ENCODE measurements around the gene CCDC38.
A peak's percentile ranks its signal among the peaks of the same experiment; 100 is the strongest.
"Not testable (repeated sequence)": the region's sequence is repeated elsewhere in the genome, so short reads cannot be mapped to it uniquely, and the experiment has no call there.

CCDC38 gene

GRCh38 chr12:95942524-95943329 is at the start of gene CCDC38:
TSS of gene CCDC38 (minus strand) at chr12:95942614. CDS start at chr12:95936509, 6,105 bp downstream.
- DNase-seq = peak; percentile 73 to 75

DNA sequence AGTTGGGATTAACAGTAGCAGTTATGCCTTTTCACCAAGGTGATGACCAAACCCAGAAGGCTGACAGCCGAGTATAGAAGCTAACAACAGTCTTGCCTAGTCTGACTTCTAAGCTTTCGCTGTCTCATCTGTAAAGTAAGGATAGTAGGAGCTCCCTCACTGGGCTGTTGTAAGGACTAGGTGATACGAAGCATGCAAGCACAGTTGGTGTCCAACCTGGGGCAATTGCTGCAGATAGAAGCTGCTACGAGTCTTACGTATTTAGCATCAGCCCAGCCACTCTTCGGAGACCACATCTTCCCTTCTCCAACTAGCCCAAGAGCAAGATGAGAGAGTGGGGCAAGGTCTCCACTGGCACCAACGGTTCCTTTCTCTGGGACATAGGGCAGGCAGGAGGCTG is 47.7 kb upstream of the CCDC38 start:
- no peak for DNase-seq

- no peak for DNase-seq
Measured at GRCh38 chr12:95989504-95990123, 47.2 kb upstream of the CCDC38 start.

DNA sequence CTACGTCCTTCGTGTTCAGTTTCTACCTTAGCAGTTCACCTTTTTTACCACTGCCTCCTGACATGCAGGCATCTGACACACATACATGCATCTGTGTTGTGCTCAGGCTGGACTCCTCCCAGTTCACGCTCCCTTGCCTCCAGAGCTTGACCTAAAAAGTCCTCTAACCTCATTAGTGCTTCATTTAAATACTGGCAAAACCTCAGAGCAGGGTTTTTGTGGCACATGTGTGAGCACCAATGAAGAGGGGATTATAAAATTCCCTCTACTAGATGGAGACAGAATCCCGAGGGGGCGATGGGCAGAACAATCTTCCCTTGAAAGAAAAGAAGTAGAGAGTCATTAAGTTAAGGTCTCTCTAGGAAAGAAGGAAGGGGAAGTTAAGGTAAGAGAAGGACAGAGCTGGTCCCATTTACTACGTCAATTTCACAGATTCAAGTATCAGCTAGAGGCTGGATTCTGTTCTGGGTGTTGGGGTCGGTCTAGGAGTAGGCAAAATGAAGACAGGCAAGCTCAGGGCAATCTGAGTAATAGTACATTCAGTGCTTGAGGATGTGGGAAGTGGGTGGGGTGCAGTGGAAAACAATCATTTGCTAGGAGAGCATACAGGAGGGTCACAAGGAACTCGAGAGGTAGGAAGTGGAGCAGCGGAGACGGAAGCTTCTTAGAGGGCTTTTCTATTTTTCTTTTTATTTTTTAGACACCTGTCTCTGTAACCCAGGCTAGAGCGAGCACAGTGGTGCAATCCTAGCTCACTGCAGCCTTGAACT is 46.3 kb upstream of the CCDC38 start:
- no peak for DNase-seq

- no peak for DNase-seq
Measured at GRCh38 chr12:95986635-95987570, 44.5 kb upstream of the CCDC38 start.

- DNase-seq = no peak
Measured at GRCh38 chr12:95984682-95985081, 42.3 kb upstream of the CCDC38 start.

DNA sequence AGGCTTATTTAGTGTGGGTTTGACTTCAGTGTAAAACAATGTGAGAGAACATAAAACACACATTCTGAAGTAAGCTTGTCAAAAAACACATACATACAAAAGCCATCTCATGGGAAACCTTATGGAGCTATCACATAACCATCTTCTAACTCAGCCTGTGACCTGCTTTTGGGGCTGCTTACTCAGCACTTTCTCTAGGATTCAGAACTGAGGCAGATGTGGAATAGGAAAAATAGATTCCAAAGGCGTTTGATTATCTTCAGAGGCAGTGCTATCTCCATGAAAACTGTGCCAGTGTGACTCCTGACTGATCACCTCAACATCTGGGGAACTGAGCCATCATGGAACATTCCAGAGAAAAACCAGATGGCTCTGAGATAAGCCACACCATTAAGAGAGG is 40.2 kb upstream of the CCDC38 start:
- DNase-seq = no peak

DNA sequence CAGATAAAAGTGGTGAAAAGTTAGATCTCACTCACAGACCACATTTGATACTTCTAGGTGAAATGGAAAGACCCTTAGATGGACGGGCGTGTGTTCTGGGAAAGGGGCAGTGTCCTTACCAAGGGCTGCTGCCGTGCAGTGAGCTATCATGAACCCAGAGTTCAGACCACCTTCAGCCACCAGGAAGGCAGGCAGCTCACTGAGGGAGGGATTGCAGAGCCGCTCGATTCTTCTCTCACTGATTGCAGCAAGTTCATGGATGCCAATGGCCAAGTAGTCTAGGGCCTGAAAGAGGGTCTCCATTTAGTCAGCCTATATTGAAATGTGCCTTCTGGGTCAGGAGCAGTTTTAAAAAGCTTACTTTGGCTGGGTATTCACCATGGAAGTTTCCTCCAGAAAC is 38.0 kb upstream of the CCDC38 start:
- no peak for DNase-seq

DNA sequence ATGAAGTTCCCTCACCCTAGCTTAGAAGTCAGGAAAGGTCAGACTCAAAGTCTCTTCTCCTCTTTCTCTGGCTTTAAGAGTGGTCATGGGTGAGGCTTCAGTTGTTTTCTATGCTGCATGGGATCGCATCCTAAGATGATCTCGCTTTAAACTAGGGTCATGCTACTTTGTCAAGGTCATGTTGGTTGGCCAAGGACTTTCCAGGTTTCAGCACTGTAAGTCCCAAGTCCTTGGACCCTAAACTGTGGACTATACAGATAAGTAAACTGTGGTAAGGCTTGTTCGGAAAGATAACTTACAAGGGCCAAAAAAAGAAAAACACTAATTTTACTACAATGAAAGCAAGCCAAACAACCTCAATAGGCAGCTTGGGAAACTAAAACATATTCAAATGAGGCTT is 36.4 kb upstream of the CCDC38 start:
- DNase-seq = no peak

GRCh38 chr12:95978351-95978750 is 35.9 kb upstream of the CCDC38 start:
- DNase-seq = no peak

DNA sequence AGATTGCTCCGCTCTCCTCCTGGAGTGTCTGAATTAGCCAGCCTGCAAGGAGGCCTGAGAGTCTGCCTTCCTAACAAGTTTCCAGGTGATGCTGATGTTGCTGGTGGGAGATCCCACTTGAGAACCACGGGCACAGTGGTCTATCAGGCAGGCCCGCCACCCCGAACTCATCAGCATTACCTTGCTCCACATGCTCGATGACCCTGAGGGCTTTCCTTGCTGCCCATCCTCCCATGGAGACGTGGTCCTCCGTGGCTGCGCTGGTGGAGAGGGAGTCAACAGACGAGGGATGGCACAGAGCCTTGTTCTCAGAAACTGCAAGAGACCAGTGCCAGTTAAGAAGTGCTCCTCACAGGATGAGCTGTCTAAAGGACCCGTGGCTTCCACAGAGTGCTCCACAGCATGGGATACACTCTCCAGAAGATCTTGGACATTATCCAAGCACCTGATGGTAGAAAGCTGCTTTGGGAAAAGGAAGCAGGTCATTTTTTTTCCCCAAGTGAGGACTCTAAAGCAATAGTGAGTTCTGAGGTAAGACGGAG is 35.4 kb upstream of the CCDC38 start:
- no peak for DNase-seq

DNA sequence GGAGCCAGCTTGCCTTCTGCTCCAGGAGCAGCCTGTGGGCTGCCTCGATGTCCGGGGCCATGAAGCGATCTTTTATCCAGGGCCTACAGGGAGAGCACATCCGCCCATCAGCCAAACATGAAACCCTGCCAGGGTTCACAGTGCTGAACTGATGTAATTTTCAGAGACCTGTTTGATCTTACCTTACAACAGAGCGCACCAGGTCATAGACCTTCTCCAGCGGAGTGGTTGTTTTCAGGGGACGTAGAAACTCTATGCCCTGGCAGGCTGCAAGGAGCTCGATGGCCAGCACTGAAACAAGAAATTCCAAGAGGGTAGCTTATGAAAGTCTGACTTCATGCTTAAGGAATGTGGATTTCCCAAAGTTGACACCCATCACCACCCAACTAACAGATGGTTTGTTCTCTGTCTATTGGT is 34.0 kb upstream of the CCDC38 start:
- DNase-seq = no peak

- no peak for DNase-seq
Measured at GRCh38 chr12:95975491-95975890, 33.1 kb upstream of the CCDC38 start.

- no peak for DNase-seq
Measured at GRCh38 chr12:95974358-95974757, 31.9 kb upstream of the CCDC38 start.

DNA sequence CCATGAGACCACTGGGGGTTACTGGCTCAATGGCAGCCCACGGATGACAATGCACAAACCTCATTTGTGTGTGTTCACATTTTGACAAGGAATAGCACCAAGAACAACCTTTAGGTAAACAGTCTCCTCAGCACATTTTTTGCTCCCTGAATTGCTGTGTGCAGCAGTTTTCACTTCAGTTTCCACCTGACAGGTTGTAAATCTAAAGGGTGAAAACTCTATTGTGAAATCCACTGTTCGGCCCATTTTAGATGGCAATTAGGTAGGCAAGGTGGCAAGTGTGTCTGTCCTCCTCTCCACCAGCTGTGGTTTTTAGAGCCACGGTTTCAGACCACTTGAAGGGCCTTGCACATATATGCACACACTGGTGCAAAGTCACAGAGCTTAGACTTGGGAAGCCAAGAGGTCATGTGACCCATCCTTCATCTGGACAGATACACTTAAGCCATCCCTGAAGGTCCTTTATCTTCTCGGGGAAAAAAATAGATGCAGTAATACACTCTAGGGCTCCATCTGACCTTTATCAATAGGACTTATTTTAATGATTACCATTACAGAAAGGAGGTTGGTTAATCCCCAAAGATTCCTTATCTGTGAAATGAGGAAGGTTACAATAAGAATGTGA is 30.5 kb upstream of the CCDC38 start:
- DNase-seq = no peak

DNA sequence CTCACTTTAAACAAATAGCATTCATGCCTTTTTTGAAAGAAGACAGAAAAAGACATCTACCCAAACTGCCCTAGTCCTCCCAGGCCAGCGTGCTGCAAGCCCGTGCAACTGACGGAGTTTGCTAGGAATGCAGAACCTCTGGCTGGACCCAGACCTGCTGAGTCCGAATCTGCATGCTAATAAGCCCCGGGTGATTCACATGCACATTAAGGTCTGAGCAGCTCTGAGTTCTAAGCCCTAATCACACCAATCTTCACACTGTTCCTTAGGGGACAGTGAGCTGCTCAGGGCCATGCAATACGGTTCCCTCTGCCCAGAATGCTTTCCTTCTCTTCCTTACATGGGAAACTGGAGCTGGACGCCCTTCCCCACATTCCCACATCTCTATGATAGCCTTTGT is 28.5 kb upstream of the CCDC38 start:
- DNase-seq = no peak

- not testable (repeated sequence) for DNase-seq
Measured at GRCh38 chr12:95969116-95969515, 26.7 kb upstream of the CCDC38 start.

DNA sequence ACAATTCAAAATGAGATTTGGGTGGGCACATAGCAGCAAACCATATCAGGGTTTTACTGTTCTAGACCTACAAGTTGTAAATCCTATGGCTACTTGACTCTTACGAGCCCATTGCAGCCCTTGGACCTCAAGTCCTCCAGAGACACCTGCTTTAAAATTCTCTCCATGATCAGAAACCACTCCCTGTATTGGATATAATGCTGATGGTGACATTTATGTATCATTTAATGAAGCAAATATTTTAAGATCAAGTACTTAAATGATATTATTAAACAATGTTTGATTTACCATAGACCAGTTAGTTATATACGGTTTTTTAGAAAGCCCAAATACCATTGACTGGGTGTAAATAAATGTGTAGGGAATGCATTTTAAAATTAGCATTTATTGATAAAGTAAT is 24.9 kb upstream of the CCDC38 start:
- no peak for DNase-seq

GRCh38 chr12:95966287-95966870 is 24.0 kb upstream of the CCDC38 start:
- no peak for DNase-seq

GRCh38 chr12:95963096-95963495 is 20.7 kb upstream of the CCDC38 start:
- DNase-seq = no peak

DNA sequence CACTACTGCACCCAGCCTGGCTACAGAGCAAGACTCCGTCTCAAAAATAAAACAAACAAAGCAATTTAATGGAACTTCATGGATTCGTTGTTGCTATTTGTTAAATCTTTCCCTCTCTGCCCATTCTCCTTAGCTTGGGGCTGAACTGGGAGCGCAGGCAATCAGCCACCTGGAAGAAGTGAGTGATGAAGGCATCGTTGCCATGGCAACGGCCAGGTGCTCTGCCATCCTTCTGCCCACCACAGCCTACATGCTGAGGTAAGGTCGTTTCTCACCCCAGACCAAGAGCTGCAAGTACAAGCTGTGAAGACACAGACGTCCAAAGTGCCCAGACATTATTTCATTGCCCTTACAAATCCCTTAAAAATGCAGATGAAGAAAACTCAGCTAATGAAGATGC is 19.8 kb upstream of the CCDC38 start:
- no peak for DNase-seq

- no peak for DNase-seq
Measured at GRCh38 chr12:95960241-95960640, 17.8 kb upstream of the CCDC38 start.
